HG03442 (cell line): Measurements from ENCODE around the gene DPEP1.
A peak's percentile ranks its signal among the peaks of the same experiment; 100 is the strongest.

Experiments
- ATAC-seq: cut with Tn5 transposase; IDR thresholded peaks from one replicate; pipeline ENCODE4 v1.9.1; 2021; ENCODE audit warnings: mild to moderate bottlenecking, moderate library complexity; ENCODE audit not compliant: unreplicated experiment

DPEP1 gene

GRCh38 chr16:89678258-89678657 lies 64.8 kb downstream of the DPEP1 start:
- ATAC-seq: no peak

GRCh38 chr16:89685916-89686315 lies 72.5 kb downstream of the DPEP1 start:
- no peak for ATAC-seq

- ATAC-seq: peak; percentile 74
Observed at GRCh38 chr16:89686520-89687091, 73.2 kb downstream of the DPEP1 start, which contains the start of gene CDK10. TSS of gene CDK10 (plus strand) at chr16:89686689. CDS start at chr16:89686711, 22 bp downstream.

- peak; percentile 29 for ATAC-seq
Observed at GRCh38 chr16:89687092-89687940, 73.9 kb downstream of the DPEP1 start.
